ENCODE results near the gene PDCD2L. TPM values are rescaled to one million over a fixed set of nuclear protein-coding genes. Genes with fewer than 3 reads are reported as not detected.

Gene PDCD2L
- total RNA-seq, 6 experiments from 2014 or later: 8.8 to 13.3 (median 12.0) TPM

GRCh38 chr19:34408411-34408810 is 4.2 kb downstream of the PDCD2L start:
- TF ChIP-seq CTCF (IDR thresholded peaks at IDR 0.05): no peak
- no peak for DNase-seq
- H3K27ac Mint-ChIP-seq: no peak overlapping the region
- no peaks in the 10 kb centered on the region for H3K27me3 Mint-ChIP-seq (ENCODE audit: insufficient read depth)
- H3K9me3 Mint-ChIP-seq: no peaks in the 10 kb centered on the region
- H3K4me3 Mint-ChIP-seq: no peak overlapping the region
- 0 out of 2 replicates have a peak, but pooled peaks cover 5% of the 10 kb centered on the region for H3K4me1 Mint-ChIP-seq (ENCODE audit: low read depth)
- H3K36me3 Mint-ChIP-seq (ENCODE audit: low read depth): peaks cover 11% of the 10 kb centered on the region

GRCh38 chr19:34409189-34410164 is 5.3 kb downstream of the PDCD2L start:
- no peaks in the 10 kb centered on the region for H3K4me1 Mint-ChIP-seq (ENCODE audit: low read depth)
- H3K9me3 Mint-ChIP-seq: no peaks in the 10 kb centered on the region
- H3K4me3 Mint-ChIP-seq: no peak overlapping the region
- H3K27ac Mint-ChIP-seq: no peak overlapping the region
- no peaks in the 10 kb centered on the region for H3K27me3 Mint-ChIP-seq (ENCODE audit: insufficient read depth)
- no peak for DNase-seq
- TF ChIP-seq CTCF (IDR thresholded peaks at IDR 0.05): no peak
- H3K36me3 Mint-ChIP-seq (ENCODE audit: low read depth): peaks cover 11% of the 10 kb centered on the region

GRCh38 chr19:34411216-34411615 is 7.0 kb downstream of the PDCD2L start:
- H3K36me3 Mint-ChIP-seq (ENCODE audit: low read depth): peaks cover 11% of the 10 kb centered on the region
- H3K27me3 Mint-ChIP-seq (ENCODE audit: insufficient read depth): no peaks in the 10 kb centered on the region; the same call in 1 of the 2 replicates
- H3K4me3 Mint-ChIP-seq: no peak overlapping the region
- no peak overlapping the region for H3K27ac Mint-ChIP-seq
- no peak for TF ChIP-seq CTCF (IDR thresholded peaks at IDR 0.05)
- DNase-seq: no peak
- no peaks in the 10 kb centered on the region for H3K9me3 Mint-ChIP-seq
- peaks cover 6% of the 10 kb centered on the region for H3K4me1 Mint-ChIP-seq (ENCODE audit: low read depth)

- TF ChIP-seq CTCF (IDR thresholded peaks at IDR 0.05): no peak
- Mint-ChIP-seq H3K27me3 (ENCODE audit: insufficient read depth) (no peaks in the 10 kb centered on the region; the same call in 1 of the 2 replicates), H3K9me3 (no peaks in the 10 kb centered on the region), H3K36me3 (ENCODE audit: low read depth) (no peaks in the 10 kb centered on the region; the same call in 1 of the 2 replicates), H3K27ac (peak overlapping the region; percentile 49; the same call in 1 of the 2 replicates), H3K4me1 (ENCODE audit: low read depth) (peaks cover 9% of the 10 kb centered on the region), H3K4me3 (no peak overlapping the region)
- peak; percentile 11 for DNase-seq
Observed at GRCh38 chr19:34416021-34416545, 11.9 kb downstream of the PDCD2L start.

- Mint-ChIP-seq H3K36me3 (ENCODE audit: low read depth) (no peaks in the 10 kb centered on the region; the same call in 1 of the 2 replicates), H3K9me3 (no peaks in the 10 kb centered on the region), H3K27me3 (ENCODE audit: insufficient read depth) (no peaks in the 10 kb centered on the region; the same call in 1 of the 2 replicates), H3K4me3 (no peak overlapping the region), H3K27ac (no peak overlapping the region), H3K4me1 (ENCODE audit: low read depth) (peaks cover 9% of the 10 kb centered on the region)
- DNase-seq: no peak
- TF ChIP-seq CTCF (IDR thresholded peaks at IDR 0.05): no peak
Observed at GRCh38 chr19:34418300-34418699, 14.1 kb downstream of the PDCD2L start.
